HepG2 (cell line): ENCODE results near the gene EMID1. TPM values are rescaled to one million over a fixed set of nuclear protein-coding genes. Genes with fewer than 3 reads are reported as not detected.
A peak's percentile ranks its signal among the peaks of the same experiment; 100 is the strongest.

Experiments
- ATAC-seq: fragments of 200-7000 bp; cut with Tn5 transposase; 3 replicates; pipeline ENCODE4 v1.9.1; 2020; ENCODE audit warnings: mild to moderate bottlenecking, moderate library complexity
- BruUV-seq: library from RNA; stranded (reverse); fragments of 400-500 nt; replicated peaks from 2 replicates; lab custom pipeline; 2021; lab: Mats Ljungman, UMichigan
- CTCF ChIA-PET: fragments of 300-600 bp; formaldehyde crosslinking; extraction: SDS; loops from one replicate; lab custom pipeline; 2021; ENCODE audit warnings: low total read pairs, inconsistent platforms, low intra/inter-chr PET ratio; lab: Yijun Ruan, JAX
- POLR2A ChIA-PET: fragments of 350-600 bp; sonication (Branson Sonifier 250); formaldehyde crosslinking; loops from one replicate; lab custom pipeline; 2020; ENCODE audit warnings: antibody characterized with exemption, inconsistent platforms; lab: Yijun Ruan, JAX
- DNase-seq: peaks from one replicate; pipeline ENCODE4 v3.0.0-alpha.2; 2015; ENCODE audit warnings: low spot score
- FAIRE-seq: peaks from 3 replicates; lab custom pipeline; 2011; peaks lifted over from hg19 to GRCh38; lab: Jason Lieb, UNC
- H2AFZ ChIP-seq: one replicate; pipeline ENCODE4 v1.6.1; 2011; ENCODE audit warnings: low read length, inconsistent platforms
- H3K27ac ChIP-seq: fragments of 300-600 bp; 3 replicates; pipeline ENCODE4 v1.8.0; 2011; ENCODE audit warnings: mixed run types, mild to moderate bottlenecking, mixed read lengths, low read length, inconsistent platforms; ENCODE audit not compliant: insufficient read depth; ENCODE audit errors: extremely low read length
- H3K27me3 ChIP-seq, 2 experiments: fragments of 200-600 bp in 1 of 2; 2 replicates in 1 of 2; 3 replicates in 1 of 2; pipeline versions ENCODE4 v1.6.0 to v1.8.0; 2011; ENCODE audit warnings: low read length in 2 of 2, mild to moderate bottlenecking in 2 of 2, moderate library complexity in 2 of 2, inconsistent platforms in 1 of 2; ENCODE audit not compliant: insufficient read depth in 2 of 2, control insufficient read depth in 1 of 2
- H3K36me3 ChIP-seq, 2 experiments: fragments of 200-600 bp in 1 of 2; replicated peaks in 1 of 2; 2 replicates in 1 of 2; 3 replicates in 1 of 2; pipeline versions ENCODE4 v1.5.1 to v1.8.0; 2011; ENCODE audit warnings: low read length in 2 of 2, inconsistent platforms in 1 of 2; ENCODE audit not compliant: insufficient read depth in 2 of 2, control insufficient read depth in 1 of 2
- H3K4me1 ChIP-seq: 2 replicates; pipeline ENCODE4 v1.5.1; 2012; ENCODE audit warnings: low read length, inconsistent platforms; ENCODE audit not compliant: insufficient read depth
- H3K4me2 ChIP-seq: 2 replicates; pipeline ENCODE4 v1.6.0; 2011; ENCODE audit warnings: low read depth, low read length, inconsistent platforms
- H3K4me3 ChIP-seq, 3 experiments: fragments of 200-600 bp in 1 of 3; sonication (generic), shearing (Covaris generic) in 1 of 3; replicated peaks in 1 of 3; 2 replicates each; pipeline ENCODE4 v1.5.1; 2011 to 2016; ENCODE audit warnings: low read length in 3 of 3, inconsistent platforms in 2 of 3, low read depth in 2 of 3, mild to moderate bottlenecking in 2 of 3, control low read depth in 1 of 3, mixed read lengths in 1 of 3; ENCODE audit not compliant: insufficient read depth in 1 of 3
- H3K79me2 ChIP-seq: one replicate; pipeline ENCODE4 v1.6.1; 2011; ENCODE audit warnings: low read length, inconsistent platforms; ENCODE audit not compliant: insufficient read depth
- H3K9ac ChIP-seq: 2 replicates; pipeline ENCODE4 v1.6.0; 2011; ENCODE audit warnings: mild to moderate bottlenecking, low read depth, low read length, inconsistent platforms; ENCODE audit not compliant: insufficient read depth
- H3K9me3 ChIP-seq: 2 replicates; pipeline ENCODE4 v1.5.1; 2012; ENCODE audit warnings: mild to moderate bottlenecking, low read length
- H4K20me1 ChIP-seq: 2 replicates; pipeline ENCODE4 v1.6.0; 2011; ENCODE audit warnings: inconsistent platforms, mild to moderate bottlenecking, low read length, moderate library complexity; ENCODE audit not compliant: insufficient read depth
- CHD4 ChIP-seq: fragments of 200-600 bp; sonication (generic); IDR thresholded peaks from 2 replicates; pipeline ENCODE4 v1.7.0; 2017; ENCODE audit warnings: mild to moderate bottlenecking, low read length, borderline replicate concordance
- SPEN ChIP-seq: sonication (generic); formaldehyde crosslinking; IDR thresholded peaks from 2 replicates; pipeline ENCODE4 v1.5.1; 2020; ENCODE audit warnings: low read depth, mild to moderate bottlenecking, missing genetic modification reagents
- ZEB1 ChIP-seq: IDR thresholded peaks from 2 replicates; pipeline ENCODE4 v1.6.1; 2012; ENCODE audit warnings: mild to moderate bottlenecking, low read depth, inconsistent platforms; ENCODE audit not compliant: insufficient replicate concordance
- ZMYM3 ChIP-seq: sonication (generic); formaldehyde crosslinking; IDR thresholded peaks from 2 replicates; pipeline ENCODE4 v1.5.1; 2020; ENCODE audit warnings: mild to moderate bottlenecking, missing genetic modification reagents
- ZNF263 ChIP-seq: sonication (generic); formaldehyde crosslinking; IDR thresholded peaks from 2 replicates; pipeline ENCODE4 v1.4.0; 2020; ENCODE audit warnings: missing genetic modification reagents
- ZNF564 ChIP-seq: sonication (generic); formaldehyde crosslinking; IDR thresholded peaks from 2 replicates; pipeline ENCODE4 v1.8.1; 2023; ENCODE audit warnings: mild to moderate bottlenecking, missing genetic modification reagents
- ZNF629 ChIP-seq: sonication (generic); formaldehyde crosslinking; conservative IDR thresholded peaks from 2 replicates; pipeline ENCODE4 v1.5.0; 2020; ENCODE audit warnings: missing genetic modification reagents
- WGBS: methylation state at CpG from one replicate; pipeline ENCODE4 v1.1.6; 2017; ENCODE audit warnings: low lambda C conversion rate; 5-methylcytosine and 5-hydroxymethylcytosine counted together
- in situ Hi-C: cut with HindIII; loops from 2 replicates; pipeline ENCODE4 v1.10.0; 2017; ENCODE audit warnings: low pct_unique_long_range_greater_than_20kb; ENCODE audit not compliant: extremely low pct_ligation_motif_present
- intact Hi-C: fragments of 100-400 bp; cut with micrococcal nuclease; formaldehyde crosslinking; loops from one replicate; pipeline ENCODE4 v1.10.0; 2022; ENCODE audit not compliant: unreplicated experiment
- polyA plus RNA-seq, 8 experiments: library from polyadenylated mRNA; depleted of rRNA in 3 of 8; stranded (reverse) in 7 of 8; unstranded in 1 of 8; fragments of >200 nt; fragmentation: Illumina TruSeq in 4 of 8; extraction: Trizol in 4 of 8; gene quantifications; 2 replicates each; pipeline versions ENCODE4 v1.2.1 to v1.2.3, GENCODE V29; 2011 to 2016; ENCODE audit warnings: low read depth in 4 of 8, missing spikeins in 1 of 8, mixed read lengths in 1 of 8; ENCODE audit not compliant: insufficient read depth in 1 of 8
- total RNA-seq, 5 experiments: library from RNA; depleted of rRNA; stranded (reverse); fragments of >200 nt; fragmentation: Illumina TruSeq; extraction: Trizol; gene quantifications; 2 replicates each; pipeline ENCODE4 v1.2.3, GENCODE V29; 2016; ENCODE audit warnings: low read depth in 1 of 5
- TF ChIP-seq, protein P1 (sequence below): sonication (generic); formaldehyde crosslinking; IDR thresholded peaks from 2 replicates; pipeline ENCODE4 v1.9.0; 2021; ENCODE audit warnings: mild to moderate bottlenecking, missing genetic modification reagents

Gene EMID1
- total and polyA plus RNA-seq, 2 of the 13 experiments (the other 11 are each of a cell fraction or from before 2014, with no cell fraction given): 0.45 to 0.82 TPM

DNA sequence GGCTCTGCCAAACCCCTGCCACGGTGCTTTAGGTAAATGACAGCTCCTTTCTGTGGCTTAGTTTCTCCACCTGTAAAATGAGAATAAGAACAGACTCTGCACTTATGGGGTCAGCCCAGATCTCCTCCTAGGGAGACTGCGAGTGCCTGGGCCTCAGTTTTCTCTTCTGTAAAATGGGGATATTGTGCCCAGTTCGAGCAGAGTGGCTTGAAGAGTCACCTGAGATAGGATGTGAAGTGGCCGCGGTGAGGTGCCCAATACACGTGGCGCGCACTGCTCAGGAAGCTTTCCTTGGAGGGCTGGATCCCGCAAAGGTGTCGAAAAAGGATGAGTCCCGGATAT is 473 bp upstream of the EMID1 start:
- ATAC-seq (no peak), DNase-seq (no peak), FAIRE-seq (no peak)
- Histone ChIP-seq H4K20me1 (no peaks in the 10 kb centered on the region), H3K4me2 (peak overlapping the region; percentile 85), H3K27me3 (peaks cover 7 to 44% of the 10 kb centered on the region in 2 experiments), H3K4me3 (peak overlapping the region in 2 of 3 experiments; percentile 66 to 77; a peak in 3 of 6 replicates), H3K36me3 (no peaks in the 10 kb centered on the region), H3K9ac (no peak overlapping the region), H2AFZ (no peak overlapping the region), H3K9me3 (no peaks in the 10 kb centered on the region), H3K27ac (no peak overlapping the region), H3K79me2 (no peaks in the 10 kb centered on the region), H3K4me1 (peaks cover 49% of the 10 kb centered on the region)
- BruUV-seq: no TSS peak
- intact Hi-C loops (no loop called here), in situ Hi-C loops (no loop called here)
- 63% methylated on average over 11 of the region's 11 CpGs for WGBS
- TF ChIP-seq ZNF629 (CRISPR knock-in tag): peak; percentile 97
- peak; percentile 78 for TF ChIP-seq ZMYM3 (CRISPR knock-in tag)
- TF ChIP-seq SPEN (CRISPR knock-in tag): no peak
- TF ChIP-seq CHD4: 0 out of 2 replicates have a peak, but pooled peaks have one; percentile 39
- no peak for TF ChIP-seq ZEB1
- ChIA-PET CTCF (interaction anchor here (2.7 kb wide), 1 partner anchor 40 kb away, joined by 11 read pairs; no protein-coding TSS in a partner anchor), POLR2A (interaction anchor here (1.5 kb wide), 1 partner anchor 40 kb away, joined by 4 read pairs; no protein-coding TSS in a partner anchor)

DNA sequence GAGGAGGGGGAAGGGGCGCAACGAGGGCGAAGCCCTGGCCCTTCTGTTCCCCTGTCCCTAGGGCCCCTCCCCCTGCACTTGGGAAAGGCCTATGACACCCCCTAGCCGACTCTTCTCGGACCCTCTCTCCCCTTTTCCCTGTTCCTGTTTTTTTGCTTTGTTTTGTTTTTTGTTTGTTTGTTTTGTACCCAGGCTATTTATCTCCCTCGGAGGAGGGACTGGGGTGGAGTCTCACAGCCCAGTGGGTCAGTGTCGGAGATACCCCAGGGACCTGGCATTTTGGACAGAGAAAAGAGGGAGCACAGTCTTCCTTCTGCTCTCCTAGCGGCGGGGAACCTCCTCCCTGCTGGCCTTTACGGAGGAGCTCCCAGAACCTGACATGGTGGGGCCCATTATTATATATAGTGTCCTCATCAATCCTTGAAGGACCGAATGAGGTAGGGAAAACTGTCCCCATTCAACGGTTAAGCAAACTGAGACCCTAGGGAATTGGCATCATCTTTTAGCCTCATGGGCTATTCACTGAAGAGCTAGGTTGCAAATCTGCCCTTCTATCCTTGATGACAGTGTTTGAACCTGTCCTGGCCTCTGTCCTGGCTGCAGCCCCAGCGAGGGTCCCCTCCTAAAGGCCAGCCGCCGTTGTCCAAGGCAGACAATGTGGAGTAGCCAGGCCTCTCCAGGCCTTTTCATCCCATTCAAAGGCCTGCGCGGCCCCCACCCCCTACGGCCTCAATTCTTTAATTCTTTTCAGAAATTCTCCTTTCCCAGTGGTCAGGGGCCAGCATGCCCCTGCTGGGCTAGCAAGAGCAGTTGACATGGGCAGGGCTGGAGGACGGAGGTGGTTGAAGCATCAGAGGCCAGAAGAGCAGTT is 911 bp downstream of the EMID1 start:
- peak overlapping the region; percentile 56 to 86 (median 77); a peak in 5 of 6 replicates for H3K4me3 ChIP-seq
- POLR2A ChIA-PET: interaction anchor here (1.2 to 1.5 kb wide), 3 partner anchors 9 to 39 kb away, joined by 3 to 5 read pairs (median 4); no protein-coding TSS in a partner anchor
- H3K36me3 ChIP-seq: no peaks in the 10 kb centered on the region
- DNase-seq (no peak), FAIRE-seq (no peak), ATAC-seq (no peak)
- CTCF ChIA-PET: interaction anchor here (2.7 kb wide), 1 partner anchor 39 kb away, joined by 11 read pairs; no protein-coding TSS in a partner anchor
- 39% methylated on average over 19 of the region's 19 CpGs for WGBS
- H3K27me3 ChIP-seq: peaks cover 7 to 32% of the 10 kb centered on the region in 2 experiments
- intact Hi-C loops: no loop called here
- H3K9me3 ChIP-seq: no peaks in the 10 kb centered on the region
- H3K4me2 ChIP-seq: peak overlapping the region; percentile 85
- H2AFZ ChIP-seq: peak overlapping the region; percentile 49
- in situ Hi-C loops: no loop called here
- BruUV-seq: no TSS peak
- H3K9ac ChIP-seq: peak overlapping the region; percentile 55
- H3K4me1 ChIP-seq: peaks cover 43% of the 10 kb centered on the region
- no peaks in the 10 kb centered on the region for H4K20me1 ChIP-seq
- no peaks in the 10 kb centered on the region for H3K79me2 ChIP-seq
- no peak overlapping the region for H3K27ac ChIP-seq
- TF ChIP-seq ZNF263 (peak; percentile 87), ZNF564 (CRISPR knock-in tag) (no peak), ZNF629 (CRISPR knock-in tag) (peak; percentile 72; the same call in 1 of the 2 replicates)
- TF ChIP-seq, protein P1, sequence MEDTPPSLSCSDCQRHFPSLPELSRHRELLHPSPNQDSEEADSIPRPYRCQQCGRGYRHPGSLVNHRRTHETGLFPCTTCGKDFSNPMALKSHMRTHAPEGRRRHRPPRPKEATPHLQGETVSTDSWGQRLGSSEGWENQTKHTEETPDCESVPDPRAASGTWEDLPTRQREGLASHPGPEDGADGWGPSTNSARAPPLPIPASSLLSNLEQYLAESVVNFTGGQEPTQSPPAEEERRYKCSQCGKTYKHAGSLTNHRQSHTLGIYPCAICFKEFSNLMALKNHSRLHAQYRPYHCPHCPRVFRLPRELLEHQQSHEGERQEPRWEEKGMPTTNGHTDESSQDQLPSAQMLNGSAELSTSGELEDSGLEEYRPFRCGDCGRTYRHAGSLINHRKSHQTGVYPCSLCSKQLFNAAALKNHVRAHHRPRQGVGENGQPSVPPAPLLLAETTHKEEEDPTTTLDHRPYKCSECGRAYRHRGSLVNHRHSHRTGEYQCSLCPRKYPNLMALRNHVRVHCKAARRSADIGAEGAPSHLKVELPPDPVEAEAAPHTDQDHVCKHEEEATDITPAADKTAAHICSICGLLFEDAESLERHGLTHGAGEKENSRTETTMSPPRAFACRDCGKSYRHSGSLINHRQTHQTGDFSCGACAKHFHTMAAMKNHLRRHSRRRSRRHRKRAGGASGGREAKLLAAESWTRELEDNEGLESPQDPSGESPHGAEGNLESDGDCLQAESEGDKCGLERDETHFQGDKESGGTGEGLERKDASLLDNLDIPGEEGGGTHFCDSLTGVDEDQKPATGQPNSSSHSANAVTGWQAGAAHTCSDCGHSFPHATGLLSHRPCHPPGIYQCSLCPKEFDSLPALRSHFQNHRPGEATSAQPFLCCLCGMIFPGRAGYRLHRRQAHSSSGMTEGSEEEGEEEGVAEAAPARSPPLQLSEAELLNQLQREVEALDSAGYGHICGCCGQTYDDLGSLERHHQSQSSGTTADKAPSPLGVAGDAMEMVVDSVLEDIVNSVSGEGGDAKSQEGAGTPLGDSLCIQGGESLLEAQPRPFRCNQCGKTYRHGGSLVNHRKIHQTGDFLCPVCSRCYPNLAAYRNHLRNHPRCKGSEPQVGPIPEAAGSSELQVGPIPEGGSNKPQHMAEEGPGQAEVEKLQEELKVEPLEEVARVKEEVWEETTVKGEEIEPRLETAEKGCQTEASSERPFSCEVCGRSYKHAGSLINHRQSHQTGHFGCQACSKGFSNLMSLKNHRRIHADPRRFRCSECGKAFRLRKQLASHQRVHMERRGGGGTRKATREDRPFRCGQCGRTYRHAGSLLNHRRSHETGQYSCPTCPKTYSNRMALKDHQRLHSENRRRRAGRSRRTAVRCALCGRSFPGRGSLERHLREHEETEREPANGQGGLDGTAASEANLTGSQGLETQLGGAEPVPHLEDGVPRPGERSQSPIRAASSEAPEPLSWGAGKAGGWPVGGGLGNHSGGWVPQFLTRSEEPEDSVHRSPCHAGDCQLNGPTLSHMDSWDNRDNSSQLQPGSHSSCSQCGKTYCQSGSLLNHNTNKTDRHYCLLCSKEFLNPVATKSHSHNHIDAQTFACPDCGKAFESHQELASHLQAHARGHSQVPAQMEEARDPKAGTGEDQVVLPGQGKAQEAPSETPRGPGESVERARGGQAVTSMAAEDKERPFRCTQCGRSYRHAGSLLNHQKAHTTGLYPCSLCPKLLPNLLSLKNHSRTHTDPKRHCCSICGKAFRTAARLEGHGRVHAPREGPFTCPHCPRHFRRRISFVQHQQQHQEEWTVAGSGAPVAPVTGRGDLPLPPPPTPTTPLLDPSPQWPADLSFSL: no peak
